ENCODE measurements around the gene SRD5A3. TPM values are rescaled to one million over a fixed set of nuclear protein-coding genes. Genes with fewer than 3 reads are reported as not detected.
A peak's percentile ranks its signal among the peaks of the same experiment; 100 is the strongest.

SRD5A3 gene
- total and polyA plus RNA-seq, 4 donors, result 5.2 to 18.2 (median 9.5) TPM

DNA sequence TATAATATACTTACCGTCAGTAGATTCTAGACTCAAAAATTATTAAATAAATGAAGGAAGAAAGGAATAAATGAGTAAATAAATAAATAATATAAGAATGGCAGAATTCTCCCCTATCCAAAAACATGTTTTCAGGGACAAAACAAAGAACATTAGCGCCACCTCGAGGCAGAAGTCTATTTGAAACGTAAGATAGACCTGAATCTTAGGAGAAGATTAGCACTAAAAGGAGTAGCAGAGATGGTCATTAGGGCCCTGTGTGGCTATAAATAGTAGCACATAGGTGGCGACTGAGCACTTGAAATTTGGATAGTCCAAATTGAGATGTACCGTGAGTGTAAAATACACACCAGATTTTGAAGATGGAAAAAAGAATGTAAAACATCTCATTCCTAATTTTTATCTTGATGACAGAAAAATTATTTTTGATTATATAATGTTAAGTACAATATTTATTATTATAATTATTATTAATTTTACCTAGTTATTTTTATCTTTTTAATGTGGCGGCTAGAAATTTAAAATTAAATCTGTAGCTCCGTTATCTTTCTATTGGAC, 24.3 kb upstream of the SRD5A3 start:
- WGBS, result 31% methylated on average over 8 of the region's 8 CpGs
- H3K27me3 ChIP-seq (ENCODE audit: control insufficient read depth in 4 of 4, insufficient read depth in 4 of 4, low read length in 3 of 4), result peaks cover 0 to 6% (median 0%) of the 10 kb centered on the region in 4 donors
- H3K4me1 ChIP-seq (ENCODE audit: control insufficient read depth in 4 of 4, insufficient read depth in 4 of 4, low read length in 3 of 4), result no peaks in the 10 kb centered on the region
- no peak overlapping the region for H3K27ac ChIP-seq (ENCODE audit: low read depth in 1 of 2, low read length in 2 of 2)
- no peak overlapping the region for H3K4me3 ChIP-seq (ENCODE audit: low read depth in 1 of 3, low read length in 3 of 3)
- H3K9ac ChIP-seq (ENCODE audit: low read depth in 1 of 2, low read length in 2 of 2), result no peak overlapping the region
- H3K36me3 ChIP-seq (ENCODE audit: control insufficient read depth in 4 of 4, insufficient read depth in 3 of 4, low read depth in 1 of 4, low read length in 3 of 4), result no peaks in the 10 kb centered on the region
- no peaks in the 10 kb centered on the region for H3K9me3 ChIP-seq (ENCODE audit: control insufficient read depth in 4 of 4, low read length in 3 of 4)
- DNase-seq (ENCODE audit: low spot score), result peak; percentile 65
- TF ChIP-seq, protein P1, sequence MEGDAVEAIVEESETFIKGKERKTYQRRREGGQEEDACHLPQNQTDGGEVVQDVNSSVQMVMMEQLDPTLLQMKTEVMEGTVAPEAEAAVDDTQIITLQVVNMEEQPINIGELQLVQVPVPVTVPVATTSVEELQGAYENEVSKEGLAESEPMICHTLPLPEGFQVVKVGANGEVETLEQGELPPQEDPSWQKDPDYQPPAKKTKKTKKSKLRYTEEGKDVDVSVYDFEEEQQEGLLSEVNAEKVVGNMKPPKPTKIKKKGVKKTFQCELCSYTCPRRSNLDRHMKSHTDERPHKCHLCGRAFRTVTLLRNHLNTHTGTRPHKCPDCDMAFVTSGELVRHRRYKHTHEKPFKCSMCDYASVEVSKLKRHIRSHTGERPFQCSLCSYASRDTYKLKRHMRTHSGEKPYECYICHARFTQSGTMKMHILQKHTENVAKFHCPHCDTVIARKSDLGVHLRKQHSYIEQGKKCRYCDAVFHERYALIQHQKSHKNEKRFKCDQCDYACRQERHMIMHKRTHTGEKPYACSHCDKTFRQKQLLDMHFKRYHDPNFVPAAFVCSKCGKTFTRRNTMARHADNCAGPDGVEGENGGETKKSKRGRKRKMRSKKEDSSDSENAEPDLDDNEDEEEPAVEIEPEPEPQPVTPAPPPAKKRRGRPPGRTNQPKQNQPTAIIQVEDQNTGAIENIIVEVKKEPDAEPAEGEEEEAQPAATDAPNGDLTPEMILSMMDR (IDR thresholded peaks at IDR 0.05; ENCODE audit: low read depth, low read length, missing input control), result peak; percentile 28
- TF ChIP-seq NR2F2 (IDR thresholded peaks at IDR 0.05) (no peak), RAD21 (IDR thresholded peaks at IDR 0.05) (peak; percentile 73 to 79)

DNA sequence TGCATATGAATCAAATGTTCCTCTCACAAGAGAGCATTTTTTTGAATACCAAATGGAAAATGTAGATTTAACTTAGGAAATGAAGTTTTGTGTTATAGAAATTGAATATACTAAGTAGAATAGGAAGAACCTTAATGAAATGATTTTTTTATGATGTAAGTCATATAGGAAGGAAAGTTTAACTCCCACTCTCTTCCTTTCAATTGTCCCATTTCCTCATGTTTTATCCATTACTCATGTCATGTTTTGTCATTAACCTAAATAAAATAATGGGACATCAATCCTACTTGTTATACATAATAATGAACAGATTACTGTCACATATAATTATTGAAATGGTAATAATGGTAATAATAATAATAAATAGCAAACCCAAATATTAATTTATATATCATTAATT, 22.7 kb upstream of the SRD5A3 start:
- Histone ChIP-seq H3K9ac (ENCODE audit: low read depth in 1 of 2, low read length in 2 of 2) (no peak overlapping the region), H3K4me3 (ENCODE audit: low read depth in 1 of 3, low read length in 3 of 3) (no peak overlapping the region), H3K9me3 (ENCODE audit: control insufficient read depth in 4 of 4, low read length in 3 of 4) (no peaks in the 10 kb centered on the region), H3K27me3 (ENCODE audit: control insufficient read depth in 4 of 4, insufficient read depth in 4 of 4, low read length in 3 of 4) (peaks cover 0 to 6% (median 0%) of the 10 kb centered on the region in 4 donors), H3K36me3 (ENCODE audit: control insufficient read depth in 4 of 4, insufficient read depth in 3 of 4, low read depth in 1 of 4, low read length in 3 of 4) (no peaks in the 10 kb centered on the region), H3K4me1 (ENCODE audit: control insufficient read depth in 4 of 4, insufficient read depth in 4 of 4, low read length in 3 of 4) (no peaks in the 10 kb centered on the region), H3K27ac (ENCODE audit: low read depth in 1 of 2, low read length in 2 of 2) (no peak overlapping the region)
- DNase-seq (ENCODE audit: low spot score), result no peak
- TF ChIP-seq HNF4G (IDR thresholded peaks at IDR 0.05) (no peak), FOXA2 (IDR thresholded peaks at IDR 0.05) (no peak), YY1 (IDR thresholded peaks at IDR 0.05) (no peak), RAD21 (IDR thresholded peaks at IDR 0.05) (no peak), TAF1 (conservative IDR thresholded peaks at IDR 0.05) (no peak), NR2F2 (IDR thresholded peaks at IDR 0.05) (no peak)
- TF ChIP-seq, protein P2, sequence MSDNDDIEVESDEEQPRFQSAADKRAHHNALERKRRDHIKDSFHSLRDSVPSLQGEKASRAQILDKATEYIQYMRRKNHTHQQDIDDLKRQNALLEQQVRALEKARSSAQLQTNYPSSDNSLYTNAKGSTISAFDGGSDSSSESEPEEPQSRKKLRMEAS (IDR thresholded peaks at IDR 0.05), result no peak
- TF ChIP-seq, protein P3, sequence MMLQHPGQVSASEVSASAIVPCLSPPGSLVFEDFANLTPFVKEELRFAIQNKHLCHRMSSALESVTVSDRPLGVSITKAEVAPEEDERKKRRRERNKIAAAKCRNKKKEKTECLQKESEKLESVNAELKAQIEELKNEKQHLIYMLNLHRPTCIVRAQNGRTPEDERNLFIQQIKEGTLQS (IDR thresholded peaks at IDR 0.05), result no peak
- TF ChIP-seq, protein P4, sequence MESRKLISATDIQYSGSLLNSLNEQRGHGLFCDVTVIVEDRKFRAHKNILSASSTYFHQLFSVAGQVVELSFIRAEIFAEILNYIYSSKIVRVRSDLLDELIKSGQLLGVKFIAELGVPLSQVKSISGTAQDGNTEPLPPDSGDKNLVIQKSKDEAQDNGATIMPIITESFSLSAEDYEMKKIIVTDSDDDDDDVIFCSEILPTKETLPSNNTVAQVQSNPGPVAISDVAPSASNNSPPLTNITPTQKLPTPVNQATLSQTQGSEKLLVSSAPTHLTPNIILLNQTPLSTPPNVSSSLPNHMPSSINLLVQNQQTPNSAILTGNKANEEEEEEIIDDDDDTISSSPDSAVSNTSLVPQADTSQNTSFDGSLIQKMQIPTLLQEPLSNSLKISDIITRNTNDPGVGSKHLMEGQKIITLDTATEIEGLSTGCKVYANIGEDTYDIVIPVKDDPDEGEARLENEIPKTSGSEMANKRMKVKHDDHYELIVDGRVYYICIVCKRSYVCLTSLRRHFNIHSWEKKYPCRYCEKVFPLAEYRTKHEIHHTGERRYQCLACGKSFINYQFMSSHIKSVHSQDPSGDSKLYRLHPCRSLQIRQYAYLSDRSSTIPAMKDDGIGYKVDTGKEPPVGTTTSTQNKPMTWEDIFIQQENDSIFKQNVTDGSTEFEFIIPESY (IDR thresholded peaks at IDR 0.05), result no peak

DNA sequence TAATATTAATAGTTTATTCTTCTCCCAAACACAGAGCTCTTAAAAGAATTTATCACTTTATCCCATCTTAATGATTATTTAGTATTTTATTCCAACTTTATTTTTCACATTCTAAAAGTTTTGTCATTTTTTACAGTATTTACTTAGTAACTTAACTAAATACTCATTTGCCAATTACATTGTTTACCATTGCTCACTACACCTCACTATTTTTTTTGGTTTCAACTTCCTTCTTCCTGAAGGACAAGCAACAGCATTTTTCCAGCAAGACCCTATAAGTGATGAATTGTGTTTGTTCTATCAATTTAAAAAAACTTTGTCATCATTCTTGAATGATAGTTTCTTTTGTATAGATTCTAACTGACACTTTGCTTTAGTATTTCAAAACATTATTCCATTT, 19.4 kb upstream of the SRD5A3 start:
- Histone ChIP-seq H3K4me1 (ENCODE audit: control insufficient read depth in 4 of 4, insufficient read depth in 4 of 4, low read length in 3 of 4) (no peaks in the 10 kb centered on the region), H3K27me3 (ENCODE audit: control insufficient read depth in 4 of 4, insufficient read depth in 4 of 4, low read length in 3 of 4) (peaks cover 0 to 6% (median 0%) of the 10 kb centered on the region in 4 donors), H3K9me3 (ENCODE audit: control insufficient read depth in 4 of 4, low read length in 3 of 4) (peaks cover 0 to 3% (median under 1%) of the 10 kb centered on the region in 4 donors), H3K9ac (ENCODE audit: low read depth in 1 of 2, low read length in 2 of 2) (no peak overlapping the region), H3K36me3 (ENCODE audit: control insufficient read depth in 4 of 4, insufficient read depth in 3 of 4, low read depth in 1 of 4, low read length in 3 of 4) (no peaks in the 10 kb centered on the region), H3K27ac (ENCODE audit: low read depth in 1 of 2, low read length in 2 of 2) (no peak overlapping the region), H3K4me3 (ENCODE audit: low read depth in 1 of 3, low read length in 3 of 3) (no peak overlapping the region)
- no peak for DNase-seq (ENCODE audit: low spot score)
- TF ChIP-seq, protein P5, sequence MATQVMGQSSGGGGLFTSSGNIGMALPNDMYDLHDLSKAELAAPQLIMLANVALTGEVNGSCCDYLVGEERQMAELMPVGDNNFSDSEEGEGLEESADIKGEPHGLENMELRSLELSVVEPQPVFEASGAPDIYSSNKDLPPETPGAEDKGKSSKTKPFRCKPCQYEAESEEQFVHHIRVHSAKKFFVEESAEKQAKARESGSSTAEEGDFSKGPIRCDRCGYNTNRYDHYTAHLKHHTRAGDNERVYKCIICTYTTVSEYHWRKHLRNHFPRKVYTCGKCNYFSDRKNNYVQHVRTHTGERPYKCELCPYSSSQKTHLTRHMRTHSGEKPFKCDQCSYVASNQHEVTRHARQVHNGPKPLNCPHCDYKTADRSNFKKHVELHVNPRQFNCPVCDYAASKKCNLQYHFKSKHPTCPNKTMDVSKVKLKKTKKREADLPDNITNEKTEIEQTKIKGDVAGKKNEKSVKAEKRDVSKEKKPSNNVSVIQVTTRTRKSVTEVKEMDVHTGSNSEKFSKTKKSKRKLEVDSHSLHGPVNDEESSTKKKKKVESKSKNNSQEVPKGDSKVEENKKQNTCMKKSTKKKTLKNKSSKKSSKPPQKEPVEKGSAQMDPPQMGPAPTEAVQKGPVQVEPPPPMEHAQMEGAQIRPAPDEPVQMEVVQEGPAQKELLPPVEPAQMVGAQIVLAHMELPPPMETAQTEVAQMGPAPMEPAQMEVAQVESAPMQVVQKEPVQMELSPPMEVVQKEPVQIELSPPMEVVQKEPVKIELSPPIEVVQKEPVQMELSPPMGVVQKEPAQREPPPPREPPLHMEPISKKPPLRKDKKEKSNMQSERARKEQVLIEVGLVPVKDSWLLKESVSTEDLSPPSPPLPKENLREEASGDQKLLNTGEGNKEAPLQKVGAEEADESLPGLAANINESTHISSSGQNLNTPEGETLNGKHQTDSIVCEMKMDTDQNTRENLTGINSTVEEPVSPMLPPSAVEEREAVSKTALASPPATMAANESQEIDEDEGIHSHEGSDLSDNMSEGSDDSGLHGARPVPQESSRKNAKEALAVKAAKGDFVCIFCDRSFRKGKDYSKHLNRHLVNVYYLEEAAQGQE (IDR thresholded peaks at IDR 0.05), result no peak
- TF ChIP-seq, protein P1 (IDR thresholded peaks at IDR 0.05; ENCODE audit: low read depth, low read length, missing input control), result no peak
- TF ChIP-seq, protein P4 (IDR thresholded peaks at IDR 0.05), result no peak
- TF ChIP-seq EGR1 (IDR thresholded peaks at IDR 0.05; ENCODE audit: low read depth in 2 of 2) (no peak), FOXA2 (IDR thresholded peaks at IDR 0.05) (no peak), HNF4G (IDR thresholded peaks at IDR 0.05) (no peak), GABPA (IDR thresholded peaks at IDR 0.05 in 1 of 2, conservative IDR thresholded peaks at IDR 0.05 in 1 of 2) (no peak), RAD21 (IDR thresholded peaks at IDR 0.05) (no peak)
- TF ChIP-seq, protein P3 (IDR thresholded peaks at IDR 0.05), result no peak

Measured in liver (tissue), 9 donors.